ENCODE results near the gene OR51B2. TPM values are rescaled to one million over a fixed set of nuclear protein-coding genes. Genes with fewer than 3 reads are reported as not detected.
"Not testable (repeated sequence)": the region's sequence is repeated elsewhere in the genome, so short reads cannot be mapped to it uniquely, and the experiment has no call there.

OR51B2 gene
- total RNA-seq, 1 experiment from 2014 or later, result 0.11 TPM

DNA sequence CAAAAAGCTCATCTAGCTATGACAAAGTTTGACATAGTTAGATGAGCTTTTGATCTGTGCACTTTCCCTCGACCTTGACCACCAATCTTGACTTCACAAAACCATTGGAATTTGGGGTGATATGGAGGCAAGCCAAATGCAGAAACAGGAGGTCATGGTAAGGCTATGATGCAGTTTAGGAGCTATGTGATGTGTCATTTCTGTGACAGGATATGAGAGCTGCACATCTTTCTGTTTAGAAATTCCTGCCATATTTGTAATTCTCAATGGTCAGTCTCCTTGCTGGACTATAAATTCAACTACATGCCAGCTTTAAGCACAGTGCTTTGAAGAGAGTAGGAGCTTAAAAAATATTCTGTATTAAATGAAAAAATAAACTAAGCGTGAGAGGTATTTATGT, 40.1 kb upstream of the OR51B2 start:
- ChIA-PET CTCF (no interaction called here), POLR2A (ENCODE audit: unreplicated experiment) (no interaction called here)
- no peak overlapping the region for H3K27ac ChIP-seq (ENCODE audit: low read length)
- no TSS peak for BruUV-seq (replicated peaks)
- H3F3A ChIP-seq (ENCODE audit: low read length, unreplicated experiment), result no peaks in the 10 kb centered on the region
- intact Hi-C loops (cut with micrococcal nuclease), result no loop called here
- no peaks in the 10 kb centered on the region for H3K4me1 ChIP-seq (ENCODE audit: insufficient read depth, low read length)
- no peaks in the 10 kb centered on the region for H3K27me3 ChIP-seq (ENCODE audit: low read length)
- H3K9ac ChIP-seq (ENCODE audit: low read length), result no peak overlapping the region
- DNase-seq (no peak), ATAC-seq (no peak)
- no peaks in the 10 kb centered on the region for H3K79me2 ChIP-seq (ENCODE audit: low read length)
- no peak overlapping the region for H2AFZ ChIP-seq (ENCODE audit: low read length)
- H3K4me2 ChIP-seq (ENCODE audit: low read length), result no peak overlapping the region
- H4K20me1 ChIP-seq (ENCODE audit: low read length), result no peaks in the 10 kb centered on the region
- no peaks in the 10 kb centered on the region for H3K36me3 ChIP-seq (ENCODE audit: low read depth, low read length)
- no peaks in the 10 kb centered on the region for H3K9me3 ChIP-seq (ENCODE audit: low read length)
- no peak for TF ChIP-seq EZH2 (IDR thresholded peaks at IDR 0.05; ENCODE audit: low read length, unreplicated experiment)
- H3K4me3 ChIP-seq (ENCODE audit: low read length), result no peak overlapping the region
- no peaks in the 10 kb centered on the region for H3K9me2 ChIP-seq (replicated peaks; ENCODE audit: low read length)

DNA sequence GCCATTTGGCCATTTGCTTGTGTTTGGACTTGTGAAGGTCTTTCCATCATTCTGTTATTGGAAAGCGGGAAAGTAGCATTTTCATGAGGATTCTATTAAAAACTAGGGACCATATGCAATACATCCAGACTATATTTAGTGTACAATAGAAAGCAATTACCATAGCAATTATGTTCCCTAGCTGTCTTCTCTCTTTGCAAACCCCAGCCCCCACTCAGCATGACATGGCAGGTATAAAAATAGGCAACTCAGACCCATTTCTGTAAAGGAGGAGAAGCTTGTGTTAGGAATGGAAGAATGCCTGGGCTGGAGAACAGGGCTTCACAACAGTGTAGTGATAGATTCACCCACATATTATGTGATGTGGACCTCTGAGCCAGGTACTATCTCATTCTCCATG, 39.6 kb upstream of the OR51B2 start:
- POLR2A ChIA-PET (ENCODE audit: unreplicated experiment), result no interaction called here
- BruUV-seq (replicated peaks), result no TSS peak
- no peaks in the 10 kb centered on the region for H3K4me1 ChIP-seq (ENCODE audit: insufficient read depth, low read length)

DNA sequence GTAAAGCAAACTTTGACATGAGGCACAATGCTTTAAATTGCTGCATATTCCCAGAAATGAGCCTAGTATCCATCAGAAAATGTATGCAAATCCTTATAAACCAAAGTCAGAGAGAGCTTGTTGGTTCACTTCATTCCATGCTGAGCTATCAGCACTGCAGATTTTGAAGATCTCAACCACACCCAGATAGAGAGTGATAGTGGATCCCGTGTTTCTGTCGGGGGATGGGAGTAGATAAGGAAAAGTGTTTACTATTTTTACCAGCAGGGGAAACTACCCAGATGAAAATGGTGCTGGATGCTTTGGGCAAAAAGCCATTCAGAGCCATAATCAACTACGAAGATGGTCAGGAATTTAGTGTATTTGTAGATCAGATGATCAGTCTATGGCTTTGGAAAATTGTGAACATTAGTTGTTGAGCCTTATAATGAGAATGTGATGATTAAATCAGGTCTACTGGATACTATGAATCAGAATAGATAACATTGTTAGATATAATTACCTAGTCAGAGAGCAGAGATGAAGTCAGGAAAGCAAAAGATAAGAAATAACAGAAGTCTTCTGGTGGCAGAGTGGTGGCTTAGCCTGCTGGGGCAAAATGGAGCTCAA, 38.0 kb upstream of the OR51B2 start:
- no peaks in the 10 kb centered on the region for H3F3A ChIP-seq (ENCODE audit: low read length, unreplicated experiment)
- no peak overlapping the region for H3K27ac ChIP-seq (ENCODE audit: low read length)
- no peak overlapping the region for H3K4me3 ChIP-seq (ENCODE audit: low read length)
- no peaks in the 10 kb centered on the region for H3K9me2 ChIP-seq (replicated peaks; ENCODE audit: low read length)
- H3K27me3 ChIP-seq (ENCODE audit: low read length), result no peaks in the 10 kb centered on the region
- H3K9ac ChIP-seq (ENCODE audit: low read length), result no peak overlapping the region
- no peaks in the 10 kb centered on the region for H3K9me3 ChIP-seq (ENCODE audit: low read length)
- ChIA-PET CTCF (no interaction called here), POLR2A (ENCODE audit: unreplicated experiment) (no interaction called here)
- H3K79me2 ChIP-seq (ENCODE audit: low read length), result no peaks in the 10 kb centered on the region
- no peaks in the 10 kb centered on the region for H4K20me1 ChIP-seq (ENCODE audit: low read length)
- no peaks in the 10 kb centered on the region for H3K4me1 ChIP-seq (ENCODE audit: insufficient read depth, low read length)
- no TSS peak for BruUV-seq (replicated peaks)
- DNase-seq, result no peak
- no peak overlapping the region for H3K4me2 ChIP-seq (ENCODE audit: low read length)
- no peak for TF ChIP-seq EZH2phosphoT487 (IDR thresholded peaks at IDR 0.05; ENCODE audit: borderline replicate concordance, low read length)
- TF ChIP-seq, protein P1, sequence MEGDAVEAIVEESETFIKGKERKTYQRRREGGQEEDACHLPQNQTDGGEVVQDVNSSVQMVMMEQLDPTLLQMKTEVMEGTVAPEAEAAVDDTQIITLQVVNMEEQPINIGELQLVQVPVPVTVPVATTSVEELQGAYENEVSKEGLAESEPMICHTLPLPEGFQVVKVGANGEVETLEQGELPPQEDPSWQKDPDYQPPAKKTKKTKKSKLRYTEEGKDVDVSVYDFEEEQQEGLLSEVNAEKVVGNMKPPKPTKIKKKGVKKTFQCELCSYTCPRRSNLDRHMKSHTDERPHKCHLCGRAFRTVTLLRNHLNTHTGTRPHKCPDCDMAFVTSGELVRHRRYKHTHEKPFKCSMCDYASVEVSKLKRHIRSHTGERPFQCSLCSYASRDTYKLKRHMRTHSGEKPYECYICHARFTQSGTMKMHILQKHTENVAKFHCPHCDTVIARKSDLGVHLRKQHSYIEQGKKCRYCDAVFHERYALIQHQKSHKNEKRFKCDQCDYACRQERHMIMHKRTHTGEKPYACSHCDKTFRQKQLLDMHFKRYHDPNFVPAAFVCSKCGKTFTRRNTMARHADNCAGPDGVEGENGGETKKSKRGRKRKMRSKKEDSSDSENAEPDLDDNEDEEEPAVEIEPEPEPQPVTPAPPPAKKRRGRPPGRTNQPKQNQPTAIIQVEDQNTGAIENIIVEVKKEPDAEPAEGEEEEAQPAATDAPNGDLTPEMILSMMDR (conservative IDR thresholded peaks at IDR 0.05; ENCODE audit: low read depth, low read length), result no peak
- no peak for TF ChIP-seq EZH2 (IDR thresholded peaks at IDR 0.05; ENCODE audit: low read length, unreplicated experiment)
- no peaks in the 10 kb centered on the region for H3K36me3 ChIP-seq (ENCODE audit: low read depth, low read length)
- no peak for ATAC-seq
- intact Hi-C loops (cut with micrococcal nuclease), result no loop called here
- no peak overlapping the region for H2AFZ ChIP-seq (ENCODE audit: low read length)

More for the DNA sequence above, 39.6 kb upstream of the OR51B2 start:
- H3K36me3 ChIP-seq (ENCODE audit: low read depth, low read length), result no peaks in the 10 kb centered on the region
- H3K27me3 ChIP-seq (ENCODE audit: low read length), result no peaks in the 10 kb centered on the region
- CTCF ChIA-PET, result no interaction called here
- H3K9me2 ChIP-seq (replicated peaks; ENCODE audit: low read length), result no peaks in the 10 kb centered on the region
- H2AFZ ChIP-seq (ENCODE audit: low read length), result no peak overlapping the region
- no peaks in the 10 kb centered on the region for H3K9me3 ChIP-seq (ENCODE audit: low read length)
- intact Hi-C loops (cut with micrococcal nuclease), result no loop called here
- H3K9ac ChIP-seq (ENCODE audit: low read length), result no peak overlapping the region
- no peak overlapping the region for H3K4me3 ChIP-seq (ENCODE audit: low read length)
- no peak overlapping the region for H3K27ac ChIP-seq (ENCODE audit: low read length)
- no peaks in the 10 kb centered on the region for H4K20me1 ChIP-seq (ENCODE audit: low read length)
- DNase-seq (no peak), ATAC-seq (no peak)
- no peaks in the 10 kb centered on the region for H3K79me2 ChIP-seq (ENCODE audit: low read length)
- TF ChIP-seq EZH2phosphoT487 (IDR thresholded peaks at IDR 0.05; ENCODE audit: borderline replicate concordance, low read length) (no peak), EZH2 (IDR thresholded peaks at IDR 0.05; ENCODE audit: low read length, unreplicated experiment) (no peak)
- TF ChIP-seq, protein P1 (conservative IDR thresholded peaks at IDR 0.05; ENCODE audit: low read depth, low read length), result no peak
- no peak overlapping the region for H3K4me2 ChIP-seq (ENCODE audit: low read length)
- no peaks in the 10 kb centered on the region for H3F3A ChIP-seq (ENCODE audit: low read length, unreplicated experiment)

DNA sequence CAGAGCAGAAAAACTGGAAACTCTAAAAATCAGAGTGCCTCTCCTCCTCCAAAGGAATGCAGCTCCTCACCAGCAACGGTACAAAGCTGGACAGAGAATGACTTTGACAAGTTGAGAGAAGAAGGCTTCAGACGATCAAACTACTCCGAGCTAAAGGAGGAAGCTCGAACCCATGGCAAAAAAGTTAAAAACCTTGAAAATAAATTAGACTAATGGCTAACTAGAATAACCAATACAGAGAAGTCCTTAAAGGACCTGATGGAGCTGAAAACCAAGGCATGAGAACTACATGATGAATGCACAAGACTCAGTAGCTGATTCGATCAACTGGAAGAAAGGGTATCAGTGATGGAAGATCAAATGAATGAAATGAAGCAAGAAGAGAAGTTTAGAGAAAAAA, 31.9 kb upstream of the OR51B2 start:
- H3K79me2 ChIP-seq (ENCODE audit: low read length); POLR2A ChIA-PET (ENCODE audit: unreplicated experiment); H3K27me3 ChIP-seq (ENCODE audit: low read length); H3K4me2 ChIP-seq (ENCODE audit: low read length); H3K9me3 ChIP-seq (ENCODE audit: low read length); DNase-seq; H4K20me1 ChIP-seq (ENCODE audit: low read length); ATAC-seq; intact Hi-C loops (cut with micrococcal nuclease); H2AFZ ChIP-seq (ENCODE audit: low read length); H3K9ac ChIP-seq (ENCODE audit: low read length); H3K27ac ChIP-seq (ENCODE audit: low read length); H3K9me2 ChIP-seq (replicated peaks; ENCODE audit: low read length); H3F3A ChIP-seq (ENCODE audit: low read length, unreplicated experiment); H3K4me3 ChIP-seq (ENCODE audit: low read length); H3K4me1 ChIP-seq (ENCODE audit: insufficient read depth, low read length); CTCF ChIA-PET; H3K36me3 ChIP-seq (ENCODE audit: low read depth, low read length); BruUV-seq (replicated peaks): not testable (repeated sequence)
